K562 treated with DMSO at 1 percent for 12 hours (cell line): Measurements from ENCODE around the gene MRPS6. TPM values are rescaled to one million over a fixed set of nuclear protein-coding genes. Genes with fewer than 3 reads are reported as not detected.

Experiments used
- total RNA-seq: library from RNA; unstranded; fragments of 300-600 nt; gene quantifications from 2 replicates; pipeline ENCODE4 v1.2.3, GENCODE V29; 2022; ENCODE audit not compliant: insufficient read depth

MRPS6 gene
- total RNA-seq, result 62.8 and 63.3 TPM in 2 replicates

GRCh38 chr21:34073032-34073748 is at the start of gene MRPS6, which contains the start of gene SLC5A3:
MRPS6 (plus strand) TSS chr21:34073578; CDS start chr21:34073701, 123 bp downstream.
SLC5A3 (plus strand) TSS chr21:34073578; CDS start chr21:34095199, 21,621 bp downstream.

Other genes with a start within 250 kb of the MRPS6 start
- 545 and 629 TPM in 2 replicates for gene ATP5PO, start 157.8 kb upstream of the MRPS6 start, total RNA-seq
- 2.0 and 14.3 TPM in 2 replicates for gene SLC5A3, start within 50 bp of the MRPS6 start, total RNA-seq